ENCODE data around the gene FAM83D. TPM values are rescaled to one million over a fixed set of nuclear protein-coding genes. Genes with fewer than 3 reads are reported as not detected.
"Not testable (repeated sequence)": the region's sequence is repeated elsewhere in the genome, so short reads cannot be mapped to it uniquely, and the experiment has no call there.

The FAM83D gene
- total RNA-seq, 4 donors from 2014 or later, result 0.67 to 3.4 (median 0.86) TPM

DNA sequence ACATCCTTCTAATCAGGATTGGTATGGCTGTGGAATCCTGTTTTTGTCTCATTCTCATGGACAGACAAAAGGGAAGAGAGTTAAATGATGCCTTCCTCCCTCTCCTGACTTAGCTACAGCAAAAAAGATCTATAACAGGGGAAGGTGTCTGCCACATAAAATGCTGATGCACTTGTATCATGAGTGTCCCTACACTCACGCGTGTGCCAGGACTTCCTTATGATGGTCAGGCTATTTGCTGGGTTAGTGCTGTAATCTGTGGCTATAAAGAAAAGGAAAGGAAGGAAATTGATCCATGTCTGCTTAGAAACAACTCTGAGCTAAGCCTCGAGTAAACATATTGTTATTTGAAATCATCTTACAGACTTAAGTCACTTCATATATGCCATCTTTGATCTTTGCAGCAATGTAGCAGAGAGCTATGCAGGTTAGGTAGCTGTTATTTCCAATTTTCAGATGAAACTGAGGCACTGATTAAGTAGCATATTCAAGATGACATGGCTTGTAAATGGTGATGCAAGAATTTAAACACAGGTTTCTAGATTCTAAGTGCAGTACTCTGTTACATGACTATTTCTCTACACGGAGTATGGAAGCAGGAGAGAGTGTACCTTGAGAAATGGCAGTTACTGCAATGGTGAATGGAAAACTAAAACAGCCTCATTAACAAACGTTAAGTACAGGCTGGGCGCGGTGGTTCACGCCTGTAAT, 27.6 kb downstream of the FAM83D start:
- no peak overlapping the region for H3K27ac ChIP-seq
- no peaks in the 10 kb centered on the region for H3K36me3 ChIP-seq
- H3K4me3 ChIP-seq (replicated peaks in 1 of 3), result no peak overlapping the region
- no peak for TF ChIP-seq POLR2A (IDR thresholded peaks at IDR 0.05)
- TF ChIP-seq, protein P1, sequence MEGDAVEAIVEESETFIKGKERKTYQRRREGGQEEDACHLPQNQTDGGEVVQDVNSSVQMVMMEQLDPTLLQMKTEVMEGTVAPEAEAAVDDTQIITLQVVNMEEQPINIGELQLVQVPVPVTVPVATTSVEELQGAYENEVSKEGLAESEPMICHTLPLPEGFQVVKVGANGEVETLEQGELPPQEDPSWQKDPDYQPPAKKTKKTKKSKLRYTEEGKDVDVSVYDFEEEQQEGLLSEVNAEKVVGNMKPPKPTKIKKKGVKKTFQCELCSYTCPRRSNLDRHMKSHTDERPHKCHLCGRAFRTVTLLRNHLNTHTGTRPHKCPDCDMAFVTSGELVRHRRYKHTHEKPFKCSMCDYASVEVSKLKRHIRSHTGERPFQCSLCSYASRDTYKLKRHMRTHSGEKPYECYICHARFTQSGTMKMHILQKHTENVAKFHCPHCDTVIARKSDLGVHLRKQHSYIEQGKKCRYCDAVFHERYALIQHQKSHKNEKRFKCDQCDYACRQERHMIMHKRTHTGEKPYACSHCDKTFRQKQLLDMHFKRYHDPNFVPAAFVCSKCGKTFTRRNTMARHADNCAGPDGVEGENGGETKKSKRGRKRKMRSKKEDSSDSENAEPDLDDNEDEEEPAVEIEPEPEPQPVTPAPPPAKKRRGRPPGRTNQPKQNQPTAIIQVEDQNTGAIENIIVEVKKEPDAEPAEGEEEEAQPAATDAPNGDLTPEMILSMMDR (IDR thresholded peaks at IDR 0.05), result no peak
- H3K9me3 ChIP-seq, result no peaks in the 10 kb centered on the region
- H3K27me3 ChIP-seq, result no peaks in the 10 kb centered on the region
- intact Hi-C loops (cut with DNase I), result no loop called here
- 90 to 95% methylated on average over 8 of the region's 8 CpGs for WGBS, 2 donors
- no peaks in the 10 kb centered on the region for H3K4me1 ChIP-seq
- DNase-seq, result no peak

DNA sequence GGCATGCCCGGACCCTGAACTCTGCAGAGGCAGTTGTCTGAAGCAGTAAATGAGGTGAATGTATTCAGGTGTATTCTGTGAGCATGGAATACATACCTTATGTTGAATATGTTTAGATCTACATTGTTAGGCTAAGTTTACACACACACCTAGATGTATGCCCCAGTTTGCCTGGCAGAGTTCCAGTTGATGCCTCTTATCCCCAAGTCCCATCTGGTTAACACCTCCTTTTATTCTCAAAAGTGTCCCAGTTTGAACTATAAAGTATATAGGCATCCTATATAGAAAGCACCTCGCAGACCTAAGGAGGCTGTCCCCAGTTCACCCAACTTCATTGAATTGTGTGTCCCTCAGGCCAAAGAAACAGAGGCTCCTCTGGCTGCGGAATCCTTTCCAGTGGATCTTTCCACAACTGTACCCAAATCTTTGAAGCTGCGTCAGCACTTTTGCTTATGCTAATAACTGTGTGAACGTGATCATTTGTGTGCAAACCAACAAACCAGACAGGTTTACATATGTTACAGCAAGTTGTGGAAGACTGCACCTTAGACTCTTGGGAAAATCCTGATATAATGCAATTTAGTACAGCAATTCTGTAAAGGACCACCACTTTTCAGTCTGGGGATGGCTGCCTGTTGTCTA, 31.1 kb downstream of the FAM83D start:
- WGBS, 2 donors, result 90 to 96% methylated on average over 5 of the region's 5 CpGs

DNA sequence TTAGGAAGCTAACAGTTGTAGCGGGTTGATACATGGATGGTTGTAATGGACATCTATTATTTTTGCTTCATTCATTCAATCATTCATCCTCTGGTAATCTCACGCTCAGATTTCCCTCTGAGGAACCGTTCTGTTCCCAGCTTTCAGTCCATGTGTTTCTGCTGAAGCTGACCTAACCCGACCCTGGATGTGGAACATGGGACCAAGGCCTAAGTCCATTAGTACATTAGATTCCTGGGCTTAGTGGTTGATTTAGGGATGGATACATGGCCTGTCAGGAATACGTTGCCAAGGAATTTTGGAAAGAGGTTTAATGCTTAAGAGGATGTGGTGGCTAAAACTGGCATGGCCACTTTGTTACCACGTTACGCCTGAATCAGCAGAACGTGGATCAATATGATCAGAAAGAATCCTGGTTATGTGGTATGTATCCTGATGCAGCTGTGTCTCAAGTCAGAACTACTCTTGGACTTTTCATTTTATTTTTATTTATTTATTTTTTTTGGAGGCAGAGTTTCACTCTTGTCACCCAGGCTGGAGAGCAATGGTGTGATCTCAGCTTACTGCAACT, 31.8 kb downstream of the FAM83D start:
- no peak for DNase-seq
- 88 to 92% methylated on average over 8 of the region's 8 CpGs for WGBS, 2 donors
- intact Hi-C loops (cut with DNase I), result no loop called here
- H3K27me3 ChIP-seq, result no peaks in the 10 kb centered on the region
- H3K4me1 ChIP-seq, result peaks cover 3 to 7% of the 10 kb centered on the region in 2 donors
- no peak overlapping the region for H3K4me3 ChIP-seq (replicated peaks in 1 of 3)
- no peaks in the 10 kb centered on the region for H3K9me3 ChIP-seq
- no peak for TF ChIP-seq POLR2A (IDR thresholded peaks at IDR 0.05)
- TF ChIP-seq, protein P1 (IDR thresholded peaks at IDR 0.05), result no peak
- H3K27ac ChIP-seq, result no peak overlapping the region
- no peaks in the 10 kb centered on the region for H3K36me3 ChIP-seq

More for the DNA sequence above, 31.1 kb downstream of the FAM83D start:
- Histone ChIP-seq H3K36me3 (no peaks in the 10 kb centered on the region), H3K4me1 (peaks cover 0 to 3% of the 10 kb centered on the region in 2 donors), H3K27ac (no peak overlapping the region), H3K27me3 (no peaks in the 10 kb centered on the region), H3K9me3 (no peaks in the 10 kb centered on the region), H3K4me3 (replicated peaks in 1 of 3) (no peak overlapping the region)
- intact Hi-C loops (cut with DNase I), result no loop called here
- TF ChIP-seq POLR2A (IDR thresholded peaks at IDR 0.05), result no peak
- TF ChIP-seq, protein P1 (IDR thresholded peaks at IDR 0.05), result no peak
- no peak for DNase-seq

DNA sequence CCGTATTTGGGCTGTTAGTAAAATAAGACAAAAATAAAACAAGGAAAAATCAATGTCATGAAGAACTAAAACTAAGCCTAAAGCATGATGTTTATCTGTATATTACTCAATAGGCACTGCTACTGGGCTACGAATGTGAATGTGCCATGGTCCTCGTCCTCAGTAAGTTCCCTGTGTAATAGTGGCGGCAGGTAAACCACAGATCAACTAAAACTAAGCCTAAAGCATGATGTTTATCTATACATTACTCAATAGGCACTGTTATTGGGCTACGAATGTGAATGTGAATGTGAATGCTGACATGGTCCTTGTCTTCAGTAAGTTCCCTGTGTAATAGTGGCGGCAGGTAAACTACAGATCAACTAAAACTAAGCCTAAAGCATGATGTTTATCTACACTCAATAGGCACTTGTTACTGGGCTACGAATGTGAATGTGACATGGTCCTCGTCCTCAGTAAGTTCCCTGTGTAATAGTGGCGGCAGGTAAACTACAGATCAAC, 34.0 kb downstream of the FAM83D start:
- H3K4me1 ChIP-seq; H3K36me3 ChIP-seq; H3K4me3 ChIP-seq (replicated peaks in 1 of 3); H3K9me3 ChIP-seq; intact Hi-C loops (cut with DNase I); H3K27ac ChIP-seq; DNase-seq; H3K27me3 ChIP-seq: not testable (repeated sequence)
- 82 to 90% methylated on average over 9 of the region's 9 CpGs for WGBS, 2 donors

DNA sequence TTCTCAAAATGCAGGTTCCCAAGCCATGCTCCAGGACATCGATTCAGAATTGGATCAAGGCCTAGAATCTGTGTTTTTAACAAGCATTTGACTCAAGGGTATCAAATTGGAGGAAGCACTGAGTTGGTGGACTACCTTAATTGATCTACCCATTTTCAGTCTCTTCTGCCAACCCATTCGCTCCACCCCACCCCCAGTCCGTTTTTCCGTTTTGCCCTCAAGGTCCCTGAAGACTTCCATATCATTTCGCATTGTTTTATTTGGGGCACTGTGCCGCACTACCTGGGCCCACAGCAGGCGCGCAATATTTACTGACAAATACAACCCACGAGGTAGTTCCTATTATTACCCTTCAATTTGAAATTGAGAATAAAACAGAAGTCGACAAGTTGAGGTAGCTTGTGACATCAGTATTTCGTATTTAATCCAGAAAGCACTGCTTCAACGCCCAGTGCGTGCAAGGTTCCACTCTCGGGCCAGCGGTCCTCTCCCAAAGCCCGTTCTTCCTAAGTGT, 35.4 kb downstream of the FAM83D start:
- Histone ChIP-seq H3K9me3 (no peaks in the 10 kb centered on the region), H3K27ac (peak overlapping the region in 2 of 3 donors; percentile 55 to 68), H3K4me1 (peaks cover 9 to 10% of the 10 kb centered on the region in 2 donors), H3K27me3 (no peaks in the 10 kb centered on the region), H3K36me3 (no peaks in the 10 kb centered on the region), H3K4me3 (replicated peaks in 1 of 3) (peak overlapping the region in 2 of 3 donors; percentile 67 to 68)
- intact Hi-C loops (cut with DNase I), result no loop called here
- TF ChIP-seq POLR2A (IDR thresholded peaks at IDR 0.05), result no peak
- TF ChIP-seq, protein P1 (IDR thresholded peaks at IDR 0.05), result no peak
- WGBS, 2 donors, result 11 to 12% methylated on average over 16 of the region's 16 CpGs
- DNase-seq, result peak in 1 of 2 donors; percentile 21

Data from thyroid gland (tissue), 4 donors.